Loucy (cell line): ENCODE results near the gene MGLL.

Experiments used
- CTCF ChIP-seq: fragments of 200-600 bp; sonication (generic); conservative IDR thresholded peaks from 2 replicates; pipeline ENCODE4 v1.5.1; 2014; ENCODE audit warnings: mild to moderate bottlenecking, antibody characterized with exemption, low read length
- EZH2phosphoT487 ChIP-seq: fragments of 200-600 bp; IDR thresholded peaks from 2 replicates; pipeline ENCODE4 v1.6.1; 2018; ENCODE audit warnings: antibody characterized with exemption, mild to moderate bottlenecking, moderate library complexity, borderline replicate concordance

DNA sequence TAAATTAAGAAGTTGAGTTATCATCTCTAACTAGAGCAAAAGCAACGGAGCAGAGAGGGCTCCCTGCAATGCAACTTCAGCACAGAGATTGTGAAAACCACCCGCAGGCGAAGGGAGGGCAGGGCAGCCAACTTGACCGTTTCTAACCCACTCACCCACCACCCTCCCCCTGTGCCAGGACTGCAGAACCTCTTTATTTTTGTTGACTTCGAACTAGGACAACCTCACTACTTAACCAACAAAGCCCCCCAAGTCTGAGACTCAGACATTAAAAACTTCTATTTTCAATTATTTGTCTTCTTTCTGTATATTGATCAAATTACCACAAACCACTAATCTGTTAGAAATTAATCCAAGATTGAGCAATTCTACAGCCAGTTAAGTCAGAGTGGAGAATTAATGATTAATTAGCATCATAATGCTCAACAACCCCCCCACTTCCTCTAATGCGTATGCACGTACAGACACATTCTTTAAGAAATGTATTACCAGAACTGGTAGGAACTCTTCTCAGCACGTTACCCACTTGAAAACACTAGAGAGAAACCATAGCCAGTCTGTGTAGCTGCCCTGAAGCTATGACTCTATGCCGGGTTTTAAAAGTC, 2.0 kb downstream of the MGLL start:
- TF ChIP-seq CTCF (0 out of 2 replicates have a peak, but pooled peaks have one; percentile 16), EZH2phosphoT487 (no peak)
